Measurements from ENCODE around the gene SOWAHA.

- TF ChIP-seq EP300 (IDR thresholded peaks at IDR 0.05) (no peak), REST (IDR thresholded peaks at IDR 0.05) (no peak), SMC3 (IDR thresholded peaks at IDR 0.05) (no peak), CTCF (IDR thresholded peaks at IDR 0.05) (no peak)
These were observed 46.0 kb upstream of the SOWAHA start for GRCh38 chr5:132767150-132767549.
